Nephron progenitor cell (in vitro differentiated cells): ENCODE data around the gene MSI1.

ENCODE experiments used
- DNase-seq: peaks from one replicate; pipeline ENCODE4 v3.0.0; 2021
- H3K27ac Mint-ChIP-seq: 2 replicates; pipeline ENCODE4 v1.8.0; 2021; ENCODE audit warnings: mild to moderate bottlenecking, moderate library complexity, mixed read lengths
- H3K27me3 Mint-ChIP-seq: 2 replicates; pipeline ENCODE4 v1.8.0; 2021; ENCODE audit warnings: mild to moderate bottlenecking, low read depth, mixed read lengths; ENCODE audit not compliant: poor library complexity
- H3K36me3 Mint-ChIP-seq: 2 replicates; pipeline ENCODE4 v1.8.0; 2021; ENCODE audit warnings: low read depth, mixed read lengths
- H3K4me1 Mint-ChIP-seq: 2 replicates; pipeline ENCODE4 v1.8.0; 2021; ENCODE audit warnings: mixed read lengths
- H3K4me3 Mint-ChIP-seq: 2 replicates; pipeline ENCODE4 v1.8.0; 2021; ENCODE audit warnings: mild to moderate bottlenecking, moderate library complexity, mixed read lengths
- H3K9me3 Mint-ChIP-seq: 2 replicates; pipeline ENCODE4 v1.8.0; 2021; ENCODE audit warnings: mild to moderate bottlenecking, moderate library complexity, mixed read lengths
- TF ChIP-seq, protein P1 (sequence below): fragments of 200-600 bp; sonication (generic); IDR thresholded peaks from 2 replicates; pipeline ENCODE4 v1.5.0; 2021; ENCODE audit warnings: antibody characterized with exemption

MSI1 gene

GRCh38 chr12:120362516-120363273 lies 6.3 kb downstream of the MSI1 start:
- H3K27ac Mint-ChIP-seq = peak overlapping the region; percentile 99
- H3K27me3 Mint-ChIP-seq = no peaks in the 10 kb centered on the region
- H3K9me3 Mint-ChIP-seq = no peaks in the 10 kb centered on the region
- peaks cover 52% of the 10 kb centered on the region for H3K36me3 Mint-ChIP-seq
- H3K4me3 Mint-ChIP-seq = peak overlapping the region; percentile 75
- TF ChIP-seq, protein P1, sequence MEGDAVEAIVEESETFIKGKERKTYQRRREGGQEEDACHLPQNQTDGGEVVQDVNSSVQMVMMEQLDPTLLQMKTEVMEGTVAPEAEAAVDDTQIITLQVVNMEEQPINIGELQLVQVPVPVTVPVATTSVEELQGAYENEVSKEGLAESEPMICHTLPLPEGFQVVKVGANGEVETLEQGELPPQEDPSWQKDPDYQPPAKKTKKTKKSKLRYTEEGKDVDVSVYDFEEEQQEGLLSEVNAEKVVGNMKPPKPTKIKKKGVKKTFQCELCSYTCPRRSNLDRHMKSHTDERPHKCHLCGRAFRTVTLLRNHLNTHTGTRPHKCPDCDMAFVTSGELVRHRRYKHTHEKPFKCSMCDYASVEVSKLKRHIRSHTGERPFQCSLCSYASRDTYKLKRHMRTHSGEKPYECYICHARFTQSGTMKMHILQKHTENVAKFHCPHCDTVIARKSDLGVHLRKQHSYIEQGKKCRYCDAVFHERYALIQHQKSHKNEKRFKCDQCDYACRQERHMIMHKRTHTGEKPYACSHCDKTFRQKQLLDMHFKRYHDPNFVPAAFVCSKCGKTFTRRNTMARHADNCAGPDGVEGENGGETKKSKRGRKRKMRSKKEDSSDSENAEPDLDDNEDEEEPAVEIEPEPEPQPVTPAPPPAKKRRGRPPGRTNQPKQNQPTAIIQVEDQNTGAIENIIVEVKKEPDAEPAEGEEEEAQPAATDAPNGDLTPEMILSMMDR = no peak
- peaks cover 95% of the 10 kb centered on the region for H3K4me1 Mint-ChIP-seq
- no peak for DNase-seq

GRCh38 chr12:120361506-120362208 lies 7.3 kb downstream of the MSI1 start:
- Mint-ChIP-seq H3K27me3 (no peaks in the 10 kb centered on the region), H3K36me3 (peaks cover 62% of the 10 kb centered on the region), H3K4me3 (peak overlapping the region; percentile 75), H3K9me3 (no peaks in the 10 kb centered on the region), H3K4me1 (peaks cover 93% of the 10 kb centered on the region), H3K27ac (peak overlapping the region; percentile 99)
- TF ChIP-seq, protein P1 = no peak
- DNase-seq = peak; percentile 86

DNA sequence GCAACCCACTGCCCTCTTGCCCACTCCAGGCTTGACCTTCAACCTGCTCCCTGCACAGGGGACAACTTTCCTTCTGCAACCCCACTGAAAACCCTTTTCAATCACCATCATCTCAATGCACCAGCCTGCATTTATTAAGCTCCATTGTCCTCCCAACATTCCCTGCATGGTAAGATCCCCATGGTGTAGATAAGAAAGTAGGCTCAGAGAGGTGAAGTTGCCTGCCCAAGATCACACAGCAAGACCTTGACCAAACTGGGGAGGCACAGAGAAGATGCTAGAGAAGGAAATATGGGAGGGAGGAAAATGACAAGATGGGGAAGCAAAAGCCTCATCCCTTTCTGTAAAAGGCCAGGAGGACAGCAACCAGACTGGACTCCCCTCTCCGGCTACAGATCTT lies 9.8 kb downstream of the MSI1 start:
- peaks cover 62% of the 10 kb centered on the region for H3K36me3 Mint-ChIP-seq
- DNase-seq = no peak
- peak overlapping the region; percentile 86 for H3K27ac Mint-ChIP-seq
- H3K4me3 Mint-ChIP-seq = peak overlapping the region; percentile 47
- TF ChIP-seq, protein P1 = no peak
- H3K4me1 Mint-ChIP-seq = peaks cover 75% of the 10 kb centered on the region
- no peaks in the 10 kb centered on the region for H3K27me3 Mint-ChIP-seq
- no peaks in the 10 kb centered on the region for H3K9me3 Mint-ChIP-seq

GRCh38 chr12:120358412-120359100 lies 10.4 kb downstream of the MSI1 start:
- DNase-seq = peak; percentile 39
- TF ChIP-seq, protein P1 = no peak
- Mint-ChIP-seq H3K36me3 (peaks cover 64% of the 10 kb centered on the region), H3K27ac (peak overlapping the region; percentile 86), H3K27me3 (no peaks in the 10 kb centered on the region), H3K4me1 (peaks cover 69% of the 10 kb centered on the region), H3K4me3 (peak overlapping the region; percentile 49), H3K9me3 (no peaks in the 10 kb centered on the region)

DNA sequence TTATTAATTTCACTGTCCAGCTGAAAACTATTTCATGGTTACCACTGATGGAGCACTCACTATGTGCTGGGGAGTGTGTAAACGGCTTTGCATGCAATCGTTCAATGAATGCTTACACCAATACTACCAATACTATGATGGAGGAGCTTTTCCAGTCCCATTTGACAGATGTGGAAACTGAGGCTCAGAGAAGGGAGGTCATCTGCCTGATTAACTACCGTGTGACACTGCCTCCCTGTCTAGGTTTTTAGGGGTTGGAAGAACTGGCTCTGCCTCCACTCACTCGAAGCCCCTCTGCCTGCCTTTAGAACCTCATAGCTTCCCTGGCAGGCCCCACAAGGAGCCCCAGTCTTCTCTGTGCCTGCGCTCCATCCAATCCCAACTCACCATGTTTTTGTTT lies 11.9 kb downstream of the MSI1 start:
- Mint-ChIP-seq H3K4me3 (no peak overlapping the region), H3K9me3 (no peaks in the 10 kb centered on the region), H3K4me1 (peaks cover 54% of the 10 kb centered on the region), H3K36me3 (peaks cover 68% of the 10 kb centered on the region), H3K27me3 (no peaks in the 10 kb centered on the region), H3K27ac (no peak overlapping the region)
- TF ChIP-seq, protein P1 = no peak
- DNase-seq = no peak
